Measurements from ENCODE around the gene CALM1.

DNA sequence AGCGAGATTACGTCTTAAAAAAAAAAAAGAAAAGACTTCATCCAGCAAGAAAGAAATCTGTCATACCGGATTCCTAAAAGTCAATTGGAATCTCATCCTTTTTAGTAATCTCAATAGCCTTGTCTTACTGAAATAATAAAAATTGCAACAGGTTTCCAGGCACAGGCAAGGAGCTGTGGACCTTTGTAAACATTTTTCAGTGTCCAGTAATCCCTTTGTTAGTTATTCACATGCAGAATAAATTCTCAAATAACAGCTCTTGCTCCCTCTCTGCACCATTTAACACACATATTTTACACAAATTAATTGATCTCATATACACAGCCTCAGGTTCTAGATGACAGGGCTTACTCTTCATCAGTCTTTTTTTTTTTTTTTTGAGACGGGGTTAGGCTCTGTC lies 22.0 kb upstream of the CALM1 start:
- TF ChIP-seq, protein P1, sequence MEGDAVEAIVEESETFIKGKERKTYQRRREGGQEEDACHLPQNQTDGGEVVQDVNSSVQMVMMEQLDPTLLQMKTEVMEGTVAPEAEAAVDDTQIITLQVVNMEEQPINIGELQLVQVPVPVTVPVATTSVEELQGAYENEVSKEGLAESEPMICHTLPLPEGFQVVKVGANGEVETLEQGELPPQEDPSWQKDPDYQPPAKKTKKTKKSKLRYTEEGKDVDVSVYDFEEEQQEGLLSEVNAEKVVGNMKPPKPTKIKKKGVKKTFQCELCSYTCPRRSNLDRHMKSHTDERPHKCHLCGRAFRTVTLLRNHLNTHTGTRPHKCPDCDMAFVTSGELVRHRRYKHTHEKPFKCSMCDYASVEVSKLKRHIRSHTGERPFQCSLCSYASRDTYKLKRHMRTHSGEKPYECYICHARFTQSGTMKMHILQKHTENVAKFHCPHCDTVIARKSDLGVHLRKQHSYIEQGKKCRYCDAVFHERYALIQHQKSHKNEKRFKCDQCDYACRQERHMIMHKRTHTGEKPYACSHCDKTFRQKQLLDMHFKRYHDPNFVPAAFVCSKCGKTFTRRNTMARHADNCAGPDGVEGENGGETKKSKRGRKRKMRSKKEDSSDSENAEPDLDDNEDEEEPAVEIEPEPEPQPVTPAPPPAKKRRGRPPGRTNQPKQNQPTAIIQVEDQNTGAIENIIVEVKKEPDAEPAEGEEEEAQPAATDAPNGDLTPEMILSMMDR (IDR thresholded peaks at IDR 0.05): no peak
- no peak for TF ChIP-seq POLR2A (IDR thresholded peaks at IDR 0.05)
